Amniotic epithelial cell (primary cell): ENCODE measurements around the gene TEAD3.

ENCODE experiments used
- DNase-seq: peaks from one replicate; pipeline ENCODE4 v3.0.0-alpha.2; 2010; ENCODE audit warnings: low read depth

Gene TEAD3

DNA sequence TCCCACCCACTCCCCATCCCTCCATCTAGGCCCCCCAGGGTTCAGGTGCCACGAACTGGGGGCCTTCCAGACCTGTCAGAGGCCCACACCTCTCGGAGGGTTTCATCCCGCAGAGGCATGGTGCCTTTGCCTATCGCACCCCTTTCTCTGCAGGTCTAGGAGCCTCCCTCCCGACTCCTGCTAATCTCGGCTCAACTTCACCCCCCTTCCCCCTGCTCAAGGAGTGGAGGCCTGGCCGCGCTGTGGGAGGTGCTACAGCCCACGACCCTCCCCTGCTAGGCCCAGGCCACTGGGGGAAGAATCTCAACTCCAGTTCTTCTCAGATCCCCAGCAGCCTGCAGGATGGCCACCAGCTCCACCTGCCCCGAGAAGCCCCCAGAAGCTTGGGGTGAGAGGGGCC, 15.9 kb upstream of the TEAD3 start, which contains the start of gene TULP1:
TULP1 (minus strand) TSS at position 157 of the 400 bp plus-strand sequence; CDS start at position 119, 38 bp downstream.
- DNase-seq, result no peak

DNA sequence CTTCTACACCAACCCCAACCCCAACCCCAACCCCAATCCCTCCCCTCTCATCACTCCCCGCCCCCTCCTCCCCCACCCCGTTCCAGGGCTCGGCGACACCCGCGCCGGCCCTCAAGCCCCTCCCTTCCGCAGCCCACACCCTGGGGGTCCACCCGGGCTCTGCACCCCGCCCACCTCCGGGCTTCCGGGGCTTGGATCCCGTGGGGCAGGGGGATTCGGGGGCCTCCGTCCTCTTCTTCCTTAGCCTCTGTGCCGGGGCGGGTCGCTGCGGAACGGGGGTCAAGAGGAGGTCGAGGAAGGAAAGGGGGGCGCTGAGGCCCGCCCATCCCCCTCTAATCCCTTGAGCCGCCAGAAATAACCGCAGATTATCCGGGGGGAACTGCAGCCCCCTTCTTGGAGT, 15.1 kb upstream of the TEAD3 start:
- no peak for DNase-seq

DNA sequence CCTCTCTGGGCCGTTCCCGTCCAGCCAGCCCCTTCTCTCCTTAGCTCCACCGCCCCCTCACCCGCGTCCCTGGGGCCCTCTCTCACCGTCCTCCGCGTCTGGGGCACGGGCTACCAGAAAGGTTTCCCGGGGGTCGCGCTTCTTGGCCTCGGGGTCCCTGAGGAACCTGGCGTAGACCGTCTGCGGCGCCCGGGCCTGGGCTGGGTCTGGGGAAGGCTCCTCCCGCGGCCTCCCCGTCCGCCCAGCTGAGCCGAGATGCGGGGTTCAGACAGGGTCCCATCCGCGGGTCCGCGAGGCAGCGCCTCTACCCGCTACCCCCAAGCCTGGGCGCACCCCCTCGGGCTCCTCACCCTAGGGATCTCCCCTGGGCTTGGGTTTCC, 14.7 kb upstream of the TEAD3 start:
- DNase-seq, result no peak

- DNase-seq, result no peak
These were observed 14.2 kb upstream of the TEAD3 start for GRCh38 chr6:35510916-35511561.

- DNase-seq, result no peak
These were observed 11.7 kb upstream of the TEAD3 start for GRCh38 chr6:35508542-35508941.

- DNase-seq, result no peak
These were observed 11.1 kb upstream of the TEAD3 start for GRCh38 chr6:35508027-35508426.

DNA sequence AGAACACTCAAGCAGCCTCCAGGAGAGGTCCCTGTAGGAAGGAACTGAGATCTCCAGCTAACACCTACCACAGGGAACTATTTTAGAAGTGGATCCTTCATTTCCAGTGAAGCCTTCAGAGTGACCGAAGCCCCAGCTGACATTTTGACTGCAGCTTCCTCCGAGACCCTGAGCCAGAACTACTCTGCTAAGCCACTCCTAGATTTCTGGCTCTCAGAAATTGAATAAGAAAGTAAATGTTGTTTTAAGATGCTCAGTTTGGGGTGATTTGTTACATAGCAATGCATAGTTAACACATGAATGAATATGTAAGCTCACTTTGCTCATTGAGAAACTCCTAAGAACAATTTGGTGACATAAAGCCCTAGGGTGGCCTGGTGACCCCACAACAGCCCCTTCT, 10.3 kb upstream of the TEAD3 start:
- no peak for DNase-seq

DNA sequence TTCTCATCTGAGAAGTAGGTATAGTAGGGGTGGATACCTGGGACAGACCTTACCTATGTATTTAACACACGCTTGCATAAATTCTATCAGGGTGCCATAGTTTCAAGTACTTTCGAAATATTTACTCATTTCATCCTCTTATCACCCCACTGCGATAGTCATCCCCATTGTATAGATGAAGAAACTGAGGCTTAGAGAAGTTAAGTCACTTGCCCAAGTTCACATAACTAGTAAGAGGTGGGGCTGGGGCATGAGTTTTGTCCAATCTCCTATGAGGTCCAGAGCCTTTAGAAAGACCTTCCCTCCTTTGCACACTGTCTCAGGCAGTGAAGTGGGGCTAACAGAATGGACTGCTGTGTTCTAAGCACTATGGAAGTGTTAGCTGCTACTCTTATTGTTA, 9.7 kb upstream of the TEAD3 start:
- DNase-seq, result no peak

GRCh38 chr6:35505999-35506412, 9.1 kb upstream of the TEAD3 start:
- DNase-seq, result no peak

GRCh38 chr6:35503534-35503933, 6.7 kb upstream of the TEAD3 start:
- no peak for DNase-seq

GRCh38 chr6:35501784-35502183, 4.9 kb upstream of the TEAD3 start:
- DNase-seq, result no peak

DNA sequence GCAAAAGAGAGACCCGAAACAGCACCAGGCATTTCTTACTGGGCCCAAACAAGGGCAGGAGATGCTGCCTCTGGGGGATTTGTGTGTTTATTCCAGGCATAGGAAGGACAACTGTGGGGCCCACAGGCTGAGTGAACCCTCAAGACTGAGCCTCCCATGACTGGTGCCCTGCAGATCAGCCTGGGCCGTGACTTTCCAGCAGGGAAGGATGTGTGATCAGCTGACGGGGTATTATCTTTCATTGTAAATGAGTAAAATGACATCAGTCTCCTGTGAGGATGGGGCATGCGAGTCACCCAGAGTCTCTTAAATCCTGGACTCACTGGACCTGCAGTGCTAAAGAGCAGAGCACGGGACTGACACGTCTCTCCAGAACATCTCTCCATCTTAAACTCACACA, 3.9 kb upstream of the TEAD3 start:
- DNase-seq, result peak; percentile 29

- DNase-seq, result no peak
These were observed 2.5 kb upstream of the TEAD3 start for GRCh38 chr6:35499372-35499771.

DNA sequence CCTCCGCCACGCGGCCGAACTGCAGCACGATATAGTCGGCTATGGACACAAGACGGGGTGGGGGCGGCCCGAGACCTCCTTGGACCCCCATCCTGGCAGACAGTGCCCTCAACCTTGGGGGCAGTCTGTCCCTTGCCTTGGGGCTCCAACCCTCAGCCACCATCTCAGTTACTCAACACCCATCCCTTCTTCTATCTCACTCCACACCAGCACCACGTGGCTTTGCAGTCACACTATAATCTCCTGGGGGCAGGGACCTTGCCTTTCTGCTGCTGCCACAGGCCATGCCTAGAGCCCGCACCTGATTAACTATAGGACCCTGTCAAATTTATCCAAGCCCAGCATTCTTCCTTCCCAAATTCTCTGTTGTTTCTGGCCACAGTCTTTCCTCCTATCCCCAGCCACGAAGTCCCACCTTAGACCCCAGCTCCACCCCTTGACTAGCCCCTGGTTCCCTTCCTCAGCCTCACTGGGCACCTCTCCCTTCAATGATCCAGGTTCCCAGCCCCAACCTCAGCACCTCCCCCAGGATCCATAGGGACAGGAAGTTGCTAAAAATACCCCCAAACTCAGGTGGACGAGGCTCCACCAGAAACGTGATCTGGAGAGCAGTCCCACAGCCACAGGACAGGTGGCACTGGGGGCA, 1.7 kb upstream of the TEAD3 start:
- peak; percentile 27 for DNase-seq

GRCh38 chr6:35497571-35498421, 917 bp upstream of the TEAD3 start:
- peak; percentile 54 for DNase-seq

DNA sequence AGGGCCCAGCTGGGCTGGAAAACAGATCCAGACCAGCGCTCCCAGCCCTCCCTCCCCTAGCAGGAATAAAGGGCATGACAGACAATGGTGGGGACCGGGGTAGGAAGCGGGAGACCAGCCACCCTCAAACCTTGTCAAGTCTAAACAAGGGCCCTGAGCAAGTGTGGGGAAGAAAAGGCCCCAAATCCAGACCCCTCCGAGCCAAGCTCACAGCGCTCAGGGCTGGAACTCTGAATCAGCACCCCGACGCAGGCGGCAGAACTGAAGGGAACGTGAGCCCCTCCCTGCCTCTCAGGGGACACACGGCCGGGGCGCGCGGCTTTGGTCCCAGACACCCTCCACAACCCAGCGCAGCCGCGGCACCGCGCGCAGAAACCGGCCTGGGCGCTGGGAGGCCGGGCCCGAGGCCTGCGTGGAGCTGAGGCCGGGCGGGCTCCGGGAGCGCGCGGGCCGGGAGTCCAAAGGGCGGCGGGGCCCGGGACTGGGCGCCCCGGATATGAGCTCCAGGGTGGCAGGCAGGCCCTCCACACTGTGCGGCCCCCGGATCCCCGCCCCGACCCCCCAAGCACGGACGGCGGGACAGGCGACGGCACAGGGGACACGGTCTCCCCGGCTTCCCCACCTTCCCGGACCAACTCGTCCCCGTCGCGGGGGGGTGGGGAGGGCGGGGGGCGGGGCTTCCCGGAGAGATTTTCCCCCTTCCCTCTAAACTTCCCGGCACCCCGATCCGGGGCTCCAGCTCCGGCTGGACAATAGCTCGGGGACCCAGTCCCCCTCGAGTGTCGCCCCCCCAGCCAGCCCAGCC, 641 bp downstream of the TEAD3 start:
- no peak for DNase-seq

GRCh38 chr6:35495258-35496035, 1.4 kb downstream of the TEAD3 start:
- no peak for DNase-seq

GRCh38 chr6:35494161-35494563, 2.7 kb downstream of the TEAD3 start:
- DNase-seq, result no peak

DNA sequence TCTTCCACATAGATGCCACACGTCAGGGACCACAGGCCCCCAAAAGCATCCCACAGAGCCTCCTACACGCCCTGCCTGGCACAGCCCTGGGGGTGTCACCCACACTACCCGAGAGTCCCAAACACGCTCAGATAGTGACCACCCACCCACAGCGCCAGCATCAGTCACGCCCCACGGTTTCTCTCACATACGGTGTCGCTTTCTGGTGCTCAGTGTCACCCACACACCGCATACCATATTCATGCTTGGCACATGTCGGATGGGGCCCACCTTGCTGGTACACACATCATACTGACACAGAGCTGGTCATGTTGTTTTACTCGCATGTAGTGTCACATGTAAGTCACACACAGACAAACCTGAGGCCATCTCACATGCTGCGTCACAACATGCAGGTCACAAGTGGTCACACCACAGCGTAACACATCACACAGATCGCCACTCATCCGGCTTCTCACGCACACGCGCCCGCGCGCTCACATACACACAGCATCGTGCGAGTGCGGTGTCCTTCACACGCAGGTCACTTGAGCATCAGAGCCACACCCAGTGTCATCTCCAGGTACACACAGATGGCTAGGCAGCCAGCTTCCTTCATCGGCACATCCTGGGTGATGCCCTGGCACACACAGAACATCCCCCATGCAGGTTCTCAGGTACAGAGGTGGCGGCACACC, 3.4 kb downstream of the TEAD3 start:
- DNase-seq, result no peak

- no peak for DNase-seq
These were observed 4.0 kb downstream of the TEAD3 start for GRCh38 chr6:35492974-35493284.
